ENCODE data around the gene RAMP1.

Gene RAMP1

GRCh38 chr2:237913193-237913917 is 53.9 kb downstream of the RAMP1 start:
- DNase-seq (ENCODE audit: extremely low read depth in 1 of 2, low read depth in 1 of 2) = no peak

GRCh38 chr2:237915576-237915975 is 56.2 kb downstream of the RAMP1 start:
- DNase-seq (ENCODE audit: extremely low read depth in 1 of 2, low read depth in 1 of 2) = no peak

GRCh38 chr2:237916296-237916695 is 56.9 kb downstream of the RAMP1 start:
- DNase-seq (ENCODE audit: extremely low read depth in 1 of 2, low read depth in 1 of 2) = no peak

- DNase-seq (ENCODE audit: extremely low read depth in 1 of 2, low read depth in 1 of 2) = no peak
Observed at GRCh38 chr2:237917696-237918374, 58.4 kb downstream of the RAMP1 start.

DNA sequence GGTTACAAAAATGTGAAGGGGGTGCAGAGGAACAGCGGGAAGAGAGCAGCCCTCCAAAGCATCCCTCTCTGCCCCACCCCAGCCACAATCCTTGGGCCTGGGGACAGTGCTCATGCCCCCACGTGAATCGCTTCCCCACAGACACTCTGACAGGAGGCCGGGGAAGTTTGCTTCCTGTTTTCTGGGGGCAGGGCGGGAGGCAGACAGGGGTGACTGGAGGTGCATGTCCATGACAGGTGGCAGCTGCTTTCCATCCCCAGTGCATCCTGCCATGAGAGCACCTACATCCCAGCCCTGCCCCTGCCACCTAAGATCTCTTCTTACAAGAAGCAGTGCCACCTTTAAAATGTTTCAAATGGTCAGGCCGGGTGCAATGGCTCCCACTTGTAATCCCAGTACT is 60.2 kb downstream of the RAMP1 start:
- no peak for DNase-seq (ENCODE audit: extremely low read depth in 1 of 2, low read depth in 1 of 2)

- no peak for DNase-seq (ENCODE audit: extremely low read depth in 1 of 2, low read depth in 1 of 2)
Observed at GRCh38 chr2:237920673-237921072, 61.2 kb downstream of the RAMP1 start.

GRCh38 chr2:237921967-237922492 is 62.6 kb downstream of the RAMP1 start:
- no peak for DNase-seq (ENCODE audit: extremely low read depth in 1 of 2, low read depth in 1 of 2)

GRCh38 chr2:237922641-237923361 is 63.4 kb downstream of the RAMP1 start:
- no peak for DNase-seq (ENCODE audit: extremely low read depth in 1 of 2, low read depth in 1 of 2)

DNA sequence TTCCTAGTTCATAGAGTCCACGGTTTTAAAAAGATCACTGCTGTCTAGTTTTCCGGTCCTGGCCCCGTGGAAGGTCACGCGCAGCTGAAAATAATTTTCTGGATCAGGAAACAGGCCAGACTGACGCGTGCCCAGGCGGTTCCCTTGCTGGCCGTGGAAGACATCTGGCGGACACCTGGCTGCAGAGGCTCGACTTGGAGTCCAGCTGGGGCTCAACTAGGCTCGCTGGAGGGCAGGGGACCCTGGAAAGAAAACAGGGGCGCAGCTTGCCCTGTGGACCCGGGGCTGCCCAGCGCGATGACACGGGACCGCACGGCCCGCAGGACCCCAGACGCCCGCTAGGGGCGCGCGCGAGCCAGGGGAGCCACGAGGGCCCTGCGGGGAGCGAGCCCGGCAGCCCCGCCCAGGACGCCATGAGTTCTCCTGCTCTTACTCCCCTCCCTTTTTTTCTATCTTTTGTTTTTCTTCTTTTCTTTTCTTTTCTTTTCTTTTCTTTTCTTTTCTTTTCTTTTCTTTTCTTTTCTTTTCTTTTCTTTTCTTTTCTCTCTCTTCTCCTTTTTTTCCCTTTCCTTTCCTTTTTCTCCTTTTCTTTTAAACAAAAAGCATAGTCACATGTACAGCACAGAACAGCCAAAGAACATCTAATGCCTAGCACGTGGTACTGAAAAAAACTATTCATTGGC is 64.2 kb downstream of the RAMP1 start:
- peak; percentile 51 to 63 for DNase-seq (ENCODE audit: extremely low read depth in 1 of 2, low read depth in 1 of 2)

DNA sequence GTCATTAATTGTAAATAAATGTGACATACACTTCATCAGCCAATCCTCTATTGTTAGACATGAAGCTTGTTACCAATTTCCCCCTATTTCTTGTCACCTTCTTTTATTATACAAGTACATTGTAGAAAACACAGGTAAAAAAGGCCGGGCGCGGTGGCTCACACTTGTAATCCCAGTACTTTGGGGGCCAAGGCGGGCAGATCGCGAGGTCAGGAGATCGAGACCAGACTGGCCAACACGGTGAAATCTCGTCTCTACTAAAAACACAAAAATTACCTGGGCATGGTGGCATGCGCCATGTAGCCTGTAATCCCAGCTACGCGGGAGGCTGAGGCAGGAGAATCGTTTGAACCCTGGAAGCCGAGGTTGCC is 64.7 kb downstream of the RAMP1 start:
- no peak for DNase-seq (ENCODE audit: extremely low read depth in 1 of 2, low read depth in 1 of 2)

GRCh38 chr2:237927135-237927534 is 67.7 kb downstream of the RAMP1 start:
- no peak for DNase-seq (ENCODE audit: extremely low read depth in 1 of 2, low read depth in 1 of 2)

DNA sequence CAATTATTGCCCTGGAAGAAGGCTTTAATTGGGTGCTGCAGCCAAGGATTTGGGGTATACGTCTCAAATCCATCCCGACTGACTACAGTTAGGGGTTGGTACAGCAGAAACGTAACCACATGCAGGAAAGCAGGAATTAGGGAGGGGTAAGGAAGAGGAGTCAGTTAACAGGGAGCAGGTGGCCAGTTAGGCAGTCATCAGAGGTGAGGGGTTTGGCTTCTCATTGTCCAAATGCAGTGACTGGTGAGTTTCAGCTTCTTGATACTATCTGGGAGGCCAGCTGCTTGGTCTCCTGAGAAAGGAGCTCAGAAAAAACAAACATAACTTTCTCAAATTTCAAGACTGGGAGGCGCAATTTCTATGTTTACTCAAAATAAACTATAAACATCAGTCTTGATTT is 68.6 kb downstream of the RAMP1 start:
- no peak for DNase-seq (ENCODE audit: extremely low read depth in 1 of 2, low read depth in 1 of 2)

GRCh38 chr2:237929979-237930378 is 70.6 kb downstream of the RAMP1 start:
- no peak for DNase-seq (ENCODE audit: extremely low read depth in 1 of 2, low read depth in 1 of 2)

- DNase-seq (ENCODE audit: extremely low read depth in 1 of 2, low read depth in 1 of 2) = no peak
Observed at GRCh38 chr2:237931205-237931721, 71.8 kb downstream of the RAMP1 start.

- no peak for DNase-seq (ENCODE audit: extremely low read depth in 1 of 2, low read depth in 1 of 2)
Observed at GRCh38 chr2:237932731-237933131, 73.3 kb downstream of the RAMP1 start.

GRCh38 chr2:237934186-237934585 is 74.8 kb downstream of the RAMP1 start:
- no peak for DNase-seq (ENCODE audit: extremely low read depth in 1 of 2, low read depth in 1 of 2)

DNA sequence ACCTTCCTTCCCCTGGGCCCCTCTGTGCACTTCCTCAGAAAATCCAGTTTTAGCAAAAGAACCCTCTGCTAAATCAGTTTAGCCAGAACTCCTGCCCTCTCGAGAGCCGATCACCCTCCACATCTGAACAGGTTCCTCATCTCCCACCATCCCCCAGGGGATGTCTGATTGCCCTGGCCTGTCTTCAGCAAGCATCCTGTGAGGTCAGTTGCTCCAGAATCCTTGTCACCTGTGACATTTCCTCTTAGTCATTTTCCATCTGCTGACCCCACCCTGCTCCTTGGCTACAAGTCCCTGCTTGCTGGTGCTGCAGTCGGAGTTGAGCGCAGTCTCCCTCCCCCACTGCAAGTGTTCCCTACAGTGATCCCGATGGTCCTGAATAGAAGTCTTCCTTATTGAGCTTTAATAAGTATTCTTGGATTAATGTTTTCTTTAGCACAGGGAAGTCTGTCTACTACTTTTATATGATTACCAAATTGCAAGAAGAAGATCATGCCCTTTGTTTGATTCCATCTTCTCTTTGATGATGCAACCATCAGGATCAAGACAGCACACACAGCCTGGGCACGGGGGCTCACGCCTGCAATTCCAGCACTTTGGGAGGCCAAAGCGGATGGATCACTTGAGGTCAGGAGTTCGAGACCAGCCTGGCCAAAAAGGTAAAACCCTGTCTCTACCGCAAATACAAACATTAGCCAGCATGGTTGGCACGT is 76.5 kb downstream of the RAMP1 start:
- DNase-seq (ENCODE audit: extremely low read depth in 1 of 2, low read depth in 1 of 2) = no peak

DNA sequence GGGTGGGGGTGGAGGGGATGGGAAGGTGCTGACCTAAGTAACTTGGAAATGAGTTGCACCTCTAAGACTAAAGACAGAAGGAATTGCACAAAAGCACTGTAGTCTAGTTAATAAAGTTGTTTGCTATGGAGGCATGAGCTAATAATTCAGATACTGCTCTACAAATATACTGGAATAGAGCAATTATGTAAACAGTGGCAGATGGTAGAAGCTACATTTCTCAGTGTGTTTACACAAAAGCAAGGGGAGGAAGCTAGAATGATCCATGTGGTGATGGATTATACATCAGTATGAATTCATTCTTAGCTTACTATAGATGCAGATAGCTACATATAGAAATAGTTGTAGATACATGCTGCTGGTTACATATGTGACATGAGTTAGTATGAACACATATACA is 79.8 kb downstream of the RAMP1 start:
- DNase-seq (ENCODE audit: extremely low read depth in 1 of 2, low read depth in 1 of 2) = no peak

DNA sequence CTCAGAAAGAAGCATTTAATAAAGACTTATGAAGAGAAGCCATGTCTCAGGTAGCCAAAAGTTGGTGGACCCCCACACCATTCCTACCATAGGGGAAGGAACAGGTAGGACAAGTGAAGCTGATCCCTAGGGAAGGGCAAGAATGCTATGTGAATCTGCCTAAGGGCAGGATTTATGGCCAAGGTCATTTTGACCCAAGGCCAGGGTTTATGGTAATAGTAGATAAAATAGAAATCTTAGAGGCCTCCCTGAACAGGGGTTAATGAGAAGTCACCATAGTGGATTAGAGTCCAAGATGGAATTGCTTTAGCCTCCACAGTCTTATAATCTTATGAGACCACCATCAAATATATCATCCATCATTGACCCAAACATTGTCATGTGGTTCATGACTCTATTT is 81.4 kb downstream of the RAMP1 start:
- no peak for DNase-seq (ENCODE audit: extremely low read depth in 1 of 2, low read depth in 1 of 2)

DNA sequence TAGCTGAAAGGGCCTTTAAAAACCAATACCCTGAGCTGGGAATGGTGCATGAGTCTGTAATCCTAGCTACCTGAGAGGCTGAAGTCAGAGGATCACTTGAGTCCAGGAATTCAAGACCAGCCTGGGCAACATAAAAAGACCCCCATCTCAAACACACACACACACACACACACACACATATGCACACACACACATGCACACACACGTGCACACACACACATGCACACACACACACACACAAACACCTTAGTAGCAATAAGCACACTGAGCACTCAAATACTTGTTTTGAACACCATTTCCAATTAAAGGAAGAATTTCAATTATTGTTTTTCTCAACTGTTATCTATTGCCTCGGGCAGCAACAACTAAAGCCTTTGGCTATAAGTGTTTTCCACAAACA is 81.8 kb downstream of the RAMP1 start:
- no peak for DNase-seq (ENCODE audit: extremely low read depth in 1 of 2, low read depth in 1 of 2)

Measured in stimulated activated CD8-positive, alpha-beta memory T cell treated with anti-CD3 and anti-CD28 coated beads, Interleukin-7, amount 100 ng/mL, for 48 hours (primary cell).